Germinal center (tissue), 1 donor: ENCODE results near the gene TMEM239.
"Not testable (repeated sequence)": the region's sequence is repeated elsewhere in the genome, so short reads cannot be mapped to it uniquely, and the experiment has no call there.

Experiments used
- DNase-seq: peaks from one replicate; pipeline ENCODE4 v3.0.0; 2012; ENCODE audit warnings: mixed read lengths, low spot score

The TMEM239 gene

DNA sequence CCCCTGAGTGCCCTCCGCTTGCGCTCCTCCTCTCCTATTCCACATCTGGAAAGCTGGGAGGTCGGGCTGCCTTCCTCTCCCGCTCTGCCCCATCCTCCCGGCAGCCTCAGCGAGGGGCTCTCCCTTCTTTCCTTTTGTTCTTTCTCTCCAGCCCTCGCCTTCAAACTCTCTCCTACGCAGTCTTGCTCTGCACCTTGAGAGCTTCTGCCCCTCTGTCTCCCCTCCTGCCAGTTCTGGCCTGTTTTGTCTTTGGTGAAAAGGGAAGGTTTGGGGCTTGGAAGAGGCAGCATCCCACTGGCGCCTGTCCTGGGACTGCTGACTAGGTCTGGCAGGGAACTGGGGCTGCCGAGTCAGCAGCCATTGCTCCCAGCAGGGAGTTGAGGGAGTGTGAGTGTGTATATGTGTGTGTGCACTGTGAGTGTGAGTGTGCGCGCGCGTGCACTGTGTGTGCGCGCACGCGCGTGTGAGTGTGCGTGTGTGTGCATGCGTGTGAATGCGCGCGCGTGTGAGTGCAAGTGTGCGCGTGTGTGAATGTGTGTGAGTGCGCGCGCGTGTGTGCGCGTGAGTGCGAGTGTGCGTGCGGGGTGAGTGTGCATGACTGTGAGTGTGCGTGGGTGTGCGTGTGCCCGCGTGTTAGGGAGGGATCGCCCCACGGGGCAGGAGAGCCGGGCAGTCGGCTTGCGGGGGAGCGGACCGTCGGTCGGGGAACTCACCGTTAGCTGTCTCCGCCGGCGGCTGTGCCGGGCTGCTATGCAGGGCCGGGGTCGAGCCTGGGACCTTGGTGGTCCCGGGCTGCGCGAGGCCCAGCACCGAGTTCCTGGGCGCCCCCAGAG lies 16.3 kb upstream of the TMEM239 start:
- peak; percentile 36 for DNase-seq

DNA sequence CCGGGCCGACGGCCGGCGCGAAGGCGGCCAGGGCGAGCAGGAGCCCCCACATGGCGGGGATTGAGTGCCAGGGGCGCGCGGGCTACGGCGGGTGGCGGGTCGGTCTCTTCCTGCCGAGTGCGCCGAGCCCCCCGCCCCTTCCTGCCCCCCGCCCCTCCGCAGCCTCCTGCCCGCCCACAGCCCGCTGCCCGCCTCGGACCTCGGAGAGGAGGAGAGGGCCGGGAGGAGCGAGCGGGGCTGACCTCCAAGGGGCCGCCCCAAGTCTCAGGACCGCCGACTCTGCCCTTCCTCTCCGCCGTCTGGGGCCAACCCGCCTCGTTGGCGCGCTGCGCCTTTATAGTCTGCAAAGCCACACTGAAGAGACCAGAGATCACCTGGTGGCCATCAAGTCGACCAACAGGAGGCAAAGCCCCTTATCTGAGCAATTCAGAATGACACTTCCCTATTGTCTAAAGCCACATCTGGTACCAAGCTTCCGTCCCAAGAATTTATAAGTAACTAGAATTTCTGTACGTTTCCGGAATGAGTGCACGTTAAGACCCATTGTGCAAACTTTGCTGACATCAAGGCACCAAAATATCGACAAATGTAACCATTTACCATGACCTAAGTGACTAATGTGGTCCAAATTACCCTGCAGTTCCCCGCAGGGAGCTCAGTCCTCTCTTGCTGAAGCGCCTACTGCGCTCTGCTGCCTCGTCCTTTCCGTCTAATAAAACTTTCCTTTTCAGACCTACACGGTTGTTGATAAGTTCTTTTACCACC lies 15.5 kb upstream of the TMEM239 start, which contains the start of gene CPXM1:
Gene CPXM1, minus strand, starts transcription at position 107 of the 765 bp plus-strand sequence. Its CDS starts 55 bp downstream, at position 52.
- peak; percentile 55 for DNase-seq

DNA sequence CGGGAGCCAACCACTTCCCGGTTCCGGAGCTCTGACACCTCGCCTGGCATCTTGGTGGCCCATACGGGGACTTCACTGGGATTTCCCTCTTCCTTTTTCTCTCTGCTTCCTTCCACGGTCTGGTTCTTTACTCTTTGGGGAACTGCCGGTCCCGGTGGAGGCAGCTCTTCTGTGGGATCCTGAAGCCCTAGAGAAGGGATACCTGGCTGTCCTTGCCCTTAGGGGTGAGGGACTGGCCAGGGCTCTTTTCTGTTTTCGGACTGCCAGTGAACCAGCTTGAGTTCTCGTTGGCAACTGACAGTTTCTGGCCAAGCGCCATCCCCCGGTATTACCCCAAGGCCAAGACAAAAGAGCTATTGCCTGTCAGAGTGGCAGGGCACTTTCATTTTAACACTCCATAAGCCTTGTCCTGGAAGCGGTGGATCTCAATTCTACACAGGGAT lies 14.9 kb upstream of the TMEM239 start:
- no peak for DNase-seq

DNA sequence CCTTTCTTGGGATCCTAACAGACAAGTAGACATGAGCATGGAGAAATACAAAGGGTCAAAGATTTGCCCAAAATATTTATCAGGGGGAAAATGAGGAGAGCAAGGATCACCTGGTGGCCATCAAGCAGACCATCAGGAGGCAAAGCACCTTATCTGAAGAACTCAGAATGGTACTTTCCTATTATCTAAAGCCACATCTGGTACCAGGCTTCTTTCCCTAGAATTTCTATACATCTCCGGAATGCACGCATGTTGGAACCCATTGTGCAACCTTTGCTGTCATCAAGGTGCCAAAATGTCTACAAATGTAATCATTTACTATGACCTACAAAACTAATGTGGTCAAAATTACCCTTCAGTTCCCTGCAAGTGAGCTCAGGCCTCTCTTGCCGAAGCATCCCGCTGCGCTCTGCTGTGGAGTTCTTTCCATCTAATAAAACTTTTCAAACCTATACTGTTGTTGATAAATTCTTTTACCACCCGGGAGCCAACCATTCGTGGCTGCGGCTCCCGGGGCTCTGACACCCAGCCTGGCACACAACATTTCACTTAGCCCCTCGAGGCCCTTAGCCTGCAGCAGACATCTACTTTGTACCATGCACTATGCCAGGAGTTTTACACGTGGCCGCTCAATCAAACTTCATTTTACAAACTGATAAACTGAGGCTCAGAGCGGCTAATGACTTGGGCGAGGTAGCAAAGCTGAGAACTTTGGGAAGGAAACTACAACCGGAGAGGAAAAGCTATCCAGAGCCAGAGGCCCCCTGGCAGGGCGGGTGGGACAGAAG lies 11.9 kb upstream of the TMEM239 start:
- no peak for DNase-seq

DNA sequence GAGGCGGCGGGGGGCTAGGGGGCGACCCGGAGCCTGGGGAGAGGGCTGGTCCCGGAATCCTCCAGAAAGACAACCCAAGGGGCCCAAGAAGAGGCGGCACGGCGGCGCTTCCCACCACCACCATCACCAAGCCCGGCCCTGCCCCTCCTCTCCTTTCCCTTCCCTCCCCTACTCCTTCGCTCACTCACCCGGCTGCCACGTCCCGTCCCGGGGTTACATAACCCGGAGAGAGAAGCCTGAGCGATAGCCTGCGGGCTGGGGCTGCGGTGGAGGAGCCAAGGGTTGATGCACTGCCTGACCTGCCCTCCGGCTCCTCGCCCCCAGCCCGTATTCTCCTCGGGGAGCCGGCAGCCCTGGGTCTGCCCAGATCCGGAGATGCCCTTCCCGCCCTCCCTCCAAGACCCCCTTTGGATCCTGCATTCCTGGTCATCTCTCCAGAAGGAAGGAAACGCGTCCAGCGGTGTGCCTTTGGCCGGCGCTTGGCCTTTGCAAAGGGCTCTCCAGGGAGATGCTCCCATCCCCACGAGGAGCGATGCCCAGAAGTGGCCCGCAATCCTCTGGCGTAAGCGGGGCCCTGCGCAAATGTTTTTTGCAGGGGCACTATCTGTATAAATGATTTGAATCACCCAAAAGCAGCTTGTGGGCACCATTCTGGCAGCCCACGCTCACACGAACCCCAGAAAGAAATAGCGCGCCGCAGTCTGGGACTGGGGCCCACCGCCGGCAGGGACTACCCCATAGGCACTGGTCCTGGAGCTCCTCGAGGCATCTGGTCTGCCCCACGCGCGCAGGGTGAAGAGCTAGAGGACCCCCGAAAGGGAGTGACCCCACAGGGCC lies 11.1 kb upstream of the TMEM239 start:
- DNase-seq, result no peak

DNA sequence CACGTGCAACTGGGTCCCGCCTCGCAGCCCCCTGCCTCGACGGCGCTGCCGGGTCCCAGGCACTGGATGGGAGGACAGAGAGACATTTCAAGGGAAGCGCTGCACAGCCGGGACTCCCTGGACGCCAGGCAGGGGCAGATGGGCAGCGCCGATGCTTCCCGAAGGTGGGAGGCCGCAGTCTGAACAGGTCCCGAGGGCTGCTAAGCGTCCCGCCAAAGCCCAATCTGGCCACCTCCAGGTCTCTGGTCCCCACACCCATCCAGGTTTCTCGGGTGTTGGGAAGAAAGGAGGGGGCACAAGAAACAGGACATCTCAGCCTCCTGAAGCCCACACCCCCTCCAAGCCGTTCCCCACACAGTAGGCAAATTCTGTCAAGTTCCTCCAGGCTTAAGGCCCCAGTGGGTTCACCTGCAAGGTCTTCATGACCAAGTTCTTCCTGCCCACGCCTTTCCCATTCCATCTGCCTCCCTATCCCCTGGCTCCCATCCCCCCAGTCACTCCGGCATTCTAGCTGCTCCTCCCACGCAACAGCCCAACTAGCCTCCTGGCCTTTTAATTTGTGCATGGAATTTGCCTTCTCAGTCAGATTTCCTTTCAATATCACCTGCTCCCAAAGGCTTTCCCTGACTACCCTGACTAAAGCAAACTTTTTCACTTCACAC lies 10.3 kb upstream of the TMEM239 start:
- no peak for DNase-seq

DNA sequence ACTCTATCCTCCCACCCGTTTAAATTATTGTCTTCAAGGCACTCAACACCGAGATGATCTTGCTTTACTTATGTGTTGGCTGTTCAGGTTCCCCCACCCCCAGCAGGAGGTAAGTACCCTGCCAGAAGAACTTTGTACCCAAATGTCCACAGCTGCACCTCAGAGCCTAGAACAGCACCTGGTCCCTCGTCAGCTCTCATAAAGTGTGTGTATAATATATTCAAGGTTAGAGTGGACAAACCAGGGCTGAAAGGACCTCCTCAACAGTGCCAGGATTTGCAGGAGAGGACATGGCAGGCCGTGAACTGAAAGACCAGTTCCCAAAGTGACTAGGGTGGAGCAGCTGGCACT lies 9.8 kb upstream of the TMEM239 start:
- no peak for DNase-seq

DNA sequence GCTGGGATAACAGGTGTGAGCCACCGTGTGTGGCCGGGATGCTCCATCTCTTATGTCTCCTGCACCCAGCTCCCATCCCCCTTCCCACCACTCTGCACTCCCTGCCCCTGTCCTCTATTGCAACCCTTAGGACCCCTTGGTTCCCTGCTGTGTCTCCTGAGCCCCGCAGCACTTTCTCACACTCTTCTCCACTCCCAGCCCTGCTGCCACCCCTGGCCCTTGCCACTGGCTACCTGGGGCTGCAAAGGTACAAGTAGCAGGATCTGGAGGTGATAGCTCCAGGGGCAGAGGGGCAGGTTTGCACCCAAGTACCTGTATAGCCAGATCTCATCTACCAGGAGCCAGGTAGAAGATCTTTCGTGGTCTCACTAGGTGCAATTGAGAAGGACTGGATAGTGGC lies 9.1 kb upstream of the TMEM239 start:
- DNase-seq, result no peak

DNA sequence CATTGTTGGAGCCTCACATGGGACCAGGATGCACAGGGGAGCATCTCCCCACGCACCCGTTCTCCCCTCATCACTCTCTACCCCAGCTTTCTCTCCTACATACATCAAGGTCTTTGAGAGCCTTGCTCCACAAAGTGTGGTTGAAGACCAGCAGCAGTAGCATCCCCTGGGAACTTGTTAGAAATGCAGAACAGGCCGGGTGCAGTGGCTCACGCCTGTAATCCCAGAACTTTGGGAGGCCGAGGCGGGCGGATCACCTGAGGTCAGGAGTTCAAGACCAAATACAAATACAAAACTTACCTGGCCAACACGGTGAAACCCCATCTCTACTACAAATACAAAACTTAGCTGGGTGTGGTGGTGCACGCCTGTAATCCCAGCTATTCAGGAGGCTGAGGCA lies 8.2 kb upstream of the TMEM239 start:
- not testable (repeated sequence) for DNase-seq

DNA sequence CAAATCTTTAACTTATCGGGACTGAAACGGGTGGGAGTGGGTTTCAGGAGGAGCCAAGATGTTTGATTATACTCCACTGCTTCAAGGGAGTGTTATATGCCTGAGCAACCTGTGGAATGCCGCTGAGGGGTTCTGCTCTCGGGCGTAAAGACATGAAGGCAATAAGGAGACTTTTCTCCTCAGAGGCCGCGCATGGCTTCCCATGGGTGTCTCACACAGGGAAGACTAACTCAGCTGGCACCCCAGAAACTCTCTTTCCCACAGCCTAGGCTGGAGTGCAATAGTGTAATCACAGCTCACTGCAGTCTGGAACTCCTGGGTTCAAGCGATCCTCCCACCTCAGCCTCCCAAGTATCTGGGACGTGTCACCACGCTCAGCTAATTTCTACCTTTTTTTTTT lies 6.5 kb upstream of the TMEM239 start:
- DNase-seq, result no peak

DNA sequence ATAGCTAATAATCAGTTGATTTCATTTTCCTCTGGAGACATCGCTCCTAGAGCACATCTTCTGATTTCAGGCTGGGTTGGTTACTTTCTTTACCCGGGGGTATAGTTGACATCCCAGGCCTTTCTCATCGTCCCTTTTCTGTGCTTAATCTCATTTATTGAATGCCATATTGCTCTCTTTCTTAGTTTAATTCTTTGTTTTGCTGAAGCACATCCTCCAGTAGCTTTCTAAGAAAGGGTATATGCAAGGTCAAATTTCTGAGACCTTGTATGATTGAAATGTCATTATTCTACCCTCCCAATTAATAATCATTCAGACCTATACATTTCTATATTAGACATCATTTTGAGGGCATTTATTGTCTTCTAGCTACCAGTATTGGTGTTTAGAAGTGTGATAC lies 4.0 kb upstream of the TMEM239 start:
- no peak for DNase-seq

DNA sequence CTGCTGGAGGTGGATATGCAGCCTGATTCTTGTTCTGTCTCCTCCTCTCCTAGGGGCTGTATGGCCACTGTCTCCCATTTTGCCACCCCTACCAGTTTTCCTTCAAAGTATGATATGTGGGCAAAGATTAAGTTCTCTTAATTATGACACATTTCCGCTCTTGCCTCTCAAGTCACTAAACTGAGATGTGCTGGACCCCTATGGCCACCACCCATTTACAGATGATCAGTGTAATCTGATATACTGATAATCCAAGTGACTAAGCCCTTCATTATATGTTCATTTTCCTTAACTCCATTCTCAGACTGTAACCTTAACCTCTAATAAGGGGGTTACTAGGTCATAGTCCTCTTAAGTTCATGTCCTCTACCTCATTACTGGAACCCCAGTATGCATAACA lies 2.1 kb upstream of the TMEM239 start:
- DNase-seq, result no peak

DNA sequence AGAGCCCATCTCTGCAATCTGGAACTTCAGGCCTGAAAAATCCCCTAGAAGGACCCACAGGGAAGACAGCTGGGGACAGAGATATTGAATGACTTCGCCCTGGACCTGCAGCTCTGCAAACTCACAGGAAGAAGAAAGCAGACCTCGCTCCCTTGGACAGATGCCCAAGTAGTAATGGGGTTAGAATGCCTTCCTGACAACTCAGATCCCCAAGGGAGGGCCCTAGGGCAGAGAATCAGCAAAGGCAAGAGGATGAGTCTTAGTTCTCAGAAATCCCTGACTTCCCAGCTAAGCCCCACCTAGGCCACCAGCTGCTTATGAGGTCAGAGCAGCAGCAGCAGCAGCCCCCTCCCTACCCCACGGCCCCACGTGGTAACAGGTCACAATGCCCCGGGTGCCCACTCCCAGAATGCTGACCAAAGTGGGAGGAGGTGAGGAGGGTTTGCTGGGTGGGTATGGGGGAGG lies 1.5 kb upstream of the TMEM239 start, which contains the start of gene C20orf141:
Gene C20orf141, plus strand, starts transcription at position 401 of the 465 bp plus-strand sequence. CDS start 198 bp downstream, outside the sequence.
- DNase-seq, result no peak

DNA sequence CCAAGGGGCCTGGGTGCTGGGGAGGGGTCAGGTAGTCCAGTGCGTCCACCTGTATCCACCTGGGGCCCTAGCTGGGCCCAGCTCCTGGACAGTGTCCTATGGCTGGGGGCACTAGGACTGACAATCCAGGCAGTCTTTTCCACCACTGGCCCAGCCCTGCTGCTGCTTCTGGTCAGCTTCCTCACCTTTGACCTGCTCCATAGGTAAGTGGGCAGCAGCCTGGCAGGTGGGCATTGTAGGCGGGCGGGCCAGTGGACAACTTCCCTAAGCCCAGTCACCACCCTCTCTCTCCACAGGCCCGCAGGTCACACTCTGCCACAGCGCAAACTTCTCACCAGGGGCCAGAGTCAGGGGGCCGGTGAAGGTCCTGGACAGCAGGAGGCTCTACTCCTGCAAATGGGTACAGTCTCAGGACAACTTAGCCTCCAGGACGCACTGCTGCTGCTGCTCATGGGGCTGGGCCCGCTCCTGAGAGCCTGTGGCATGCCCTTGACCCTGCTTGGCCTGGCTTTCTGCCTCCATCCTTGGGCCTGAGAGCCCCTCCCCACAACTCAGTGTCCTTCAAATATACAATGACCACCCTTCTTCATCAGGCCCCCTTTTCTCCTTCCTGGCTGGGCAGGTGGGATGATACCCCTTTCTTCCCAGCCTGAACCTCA lies 793 bp upstream of the TMEM239 start:
- no peak for DNase-seq

DNA sequence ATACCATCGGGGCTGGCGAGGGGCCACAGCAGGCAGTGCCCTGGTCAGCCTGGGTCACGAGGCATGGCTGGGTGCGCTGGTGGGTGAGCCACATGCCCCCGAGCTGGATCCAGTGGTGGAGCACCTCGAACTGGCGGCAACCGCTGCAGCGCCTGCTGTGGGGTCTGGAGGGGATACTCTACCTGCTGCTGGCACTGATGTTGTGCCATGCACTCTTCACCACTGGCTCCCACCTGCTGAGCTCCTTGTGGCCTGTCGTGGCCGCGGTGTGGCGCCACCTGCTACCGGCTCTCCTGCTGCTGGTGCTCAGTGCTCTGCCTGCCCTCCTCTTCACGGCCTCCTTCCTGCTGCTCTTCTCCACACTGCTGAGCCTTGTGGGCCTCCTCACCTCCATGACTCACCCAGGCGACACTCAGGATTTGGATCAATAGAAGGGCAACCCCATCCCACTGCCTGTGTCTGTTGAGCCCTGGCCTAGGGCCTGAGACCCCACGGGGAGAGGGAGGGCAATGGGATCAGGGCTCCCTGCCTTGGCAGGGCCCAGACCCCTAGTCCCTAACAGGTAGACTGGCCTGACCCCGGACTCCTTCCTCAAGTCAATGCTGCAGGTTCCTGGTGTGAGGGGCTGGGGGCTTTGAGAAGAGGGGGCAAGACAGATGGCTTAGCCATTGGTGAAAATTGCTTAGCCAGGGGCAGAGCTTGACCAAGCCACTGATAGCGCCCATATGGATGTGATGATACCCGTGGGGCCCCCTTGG lies 598 bp downstream of the TMEM239 start:
- no peak for DNase-seq

DNA sequence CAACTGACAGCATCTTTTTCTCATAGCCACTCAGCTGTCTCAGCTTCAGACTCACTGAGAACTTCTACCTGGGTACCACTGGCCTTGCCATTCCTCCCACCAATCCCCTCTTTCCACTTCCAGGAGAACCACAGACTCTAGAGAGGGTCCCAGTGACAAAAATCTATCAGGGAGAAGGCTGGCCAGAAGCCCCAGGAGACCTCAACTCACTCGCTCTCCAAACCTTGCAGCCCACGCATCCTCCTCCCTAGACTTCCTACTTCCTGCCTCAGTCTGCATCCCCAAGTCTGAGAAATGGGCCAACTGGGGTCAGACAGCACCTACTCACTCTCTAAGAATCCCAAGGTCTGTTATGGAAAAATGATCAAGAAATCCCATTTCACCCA lies 1.2 kb downstream of the TMEM239 start:
- DNase-seq, result no peak

DNA sequence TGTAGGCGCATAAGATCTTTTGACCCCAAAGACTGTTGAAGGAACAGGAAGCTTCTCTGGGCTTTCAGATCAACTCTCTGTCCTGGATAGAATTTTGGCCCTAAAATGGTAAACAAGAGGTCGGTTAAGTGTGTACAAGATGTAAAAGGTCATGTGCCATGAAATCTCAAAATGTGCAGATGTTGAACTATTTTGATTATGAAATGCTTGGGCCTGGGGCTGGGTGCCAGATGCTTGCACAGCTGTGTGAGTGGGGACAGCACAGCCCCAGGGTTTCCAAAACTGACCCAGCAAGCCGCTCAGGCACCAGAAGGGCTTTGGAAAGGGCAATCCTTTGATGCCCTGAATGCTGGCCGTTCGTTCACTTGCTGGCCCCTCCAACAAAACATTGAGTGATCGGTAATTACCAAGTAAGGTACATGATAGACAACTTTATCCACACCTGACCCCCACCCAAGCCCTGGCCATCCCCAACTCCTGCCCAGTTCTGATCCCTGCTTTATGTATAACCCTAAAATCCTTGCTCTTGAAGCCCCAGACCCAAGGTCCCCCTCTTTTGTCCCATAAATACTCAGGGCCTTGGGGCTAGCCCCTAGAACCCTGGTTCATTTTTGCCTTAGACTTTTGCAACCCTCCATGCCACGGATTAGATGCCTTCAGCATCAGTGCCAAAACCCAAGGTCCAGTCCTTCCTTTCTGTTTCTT lies 1.9 kb downstream of the TMEM239 start:
- DNase-seq, result no peak

DNA sequence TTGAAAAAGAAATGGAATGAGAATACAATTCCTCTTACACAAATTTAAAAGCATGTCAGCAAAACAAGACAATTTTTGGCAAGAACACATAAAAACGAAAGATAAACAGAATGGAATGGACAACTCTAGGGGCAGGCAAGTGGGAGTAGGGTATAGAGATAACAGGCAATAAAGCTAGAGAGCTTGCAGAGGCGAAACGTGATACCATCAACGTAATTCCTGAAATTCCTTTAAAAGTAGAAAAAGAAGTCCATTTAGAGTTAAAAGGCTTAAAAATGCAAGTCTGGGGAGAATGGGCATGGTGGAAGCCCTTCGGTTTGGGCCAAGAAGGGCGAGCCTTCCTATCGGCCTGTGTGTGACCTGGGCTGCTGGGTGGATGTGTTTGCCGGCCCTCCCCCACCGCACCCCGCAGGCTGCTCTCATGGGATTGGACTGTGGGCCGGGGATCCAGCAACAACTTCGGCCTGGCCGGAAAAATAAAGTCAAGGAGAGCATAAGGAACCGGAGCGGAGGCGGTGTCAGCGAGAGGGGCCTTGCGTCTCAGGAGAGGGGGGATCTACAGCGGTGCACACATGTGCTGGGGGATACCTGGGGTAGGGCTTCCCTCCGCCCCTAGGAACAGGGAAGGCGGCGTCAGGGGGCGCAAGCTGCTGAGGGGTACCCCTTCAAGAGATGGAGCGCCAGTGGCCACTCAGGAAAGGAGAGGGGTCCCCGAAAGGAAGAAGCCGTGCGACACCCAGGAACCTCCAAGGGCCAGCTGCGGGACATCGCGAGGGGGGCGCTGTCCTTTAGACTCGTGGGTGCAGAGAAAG lies 4.1 kb downstream of the TMEM239 start:
- no peak for DNase-seq
